ENCODE results near the gene SH3BP5L. TPM values are rescaled to one million over a fixed set of nuclear protein-coding genes. Genes with fewer than 3 reads are reported as not detected.
A peak's percentile ranks its signal among the peaks of the same experiment; 100 is the strongest.

SH3BP5L gene
- total RNA-seq, 4 donors from 2014 or later, result 16.8 to 24.6 (median 21.7) TPM

- WGBS, 2 donors, result 70 to 86% methylated on average over 29 to 53 of the region's 57 CpGs
- H3K4me3 ChIP-seq, result no peak overlapping the region
- DNase-seq (ENCODE audit: low spot score in 2 of 2), result no peak
- no peak overlapping the region for H3K27ac ChIP-seq
- H3K36me3 ChIP-seq, result peaks cover 5 to 60% (median 29%) of the 10 kb centered on the region in 3 donors
- TF ChIP-seq CTCF (IDR thresholded peaks at IDR 0.05) (no peak), POLR2A (IDR thresholded peaks at IDR 0.05) (no peak), EP300 (IDR thresholded peaks at IDR 0.05) (no peak)
- peaks cover 0 to 26% (median 7%) of the 10 kb centered on the region in 4 donors for H3K4me1 ChIP-seq
- no peaks in the 10 kb centered on the region for H3K9me3 ChIP-seq
- H3K27me3 ChIP-seq, result no peaks in the 10 kb centered on the region
These were observed 13.9 kb downstream of the SH3BP5L start for GRCh38 chr1:248811514-248812490.

- WGBS, 2 donors, result 54 to 57% methylated on average over 12 of the region's 12 CpGs
- Histone ChIP-seq H3K4me3 (no peak overlapping the region), H3K36me3 (peaks cover 5 to 52% (median 23%) of the 10 kb centered on the region in 3 donors), H3K27ac (no peak overlapping the region), H3K4me1 (peaks cover 0 to 30% (median 10%) of the 10 kb centered on the region in 4 donors), H3K9me3 (no peaks in the 10 kb centered on the region), H3K27me3 (no peaks in the 10 kb centered on the region)
- no peak for TF ChIP-seq POLR2A (IDR thresholded peaks at IDR 0.05)
- no peak for TF ChIP-seq EP300 (IDR thresholded peaks at IDR 0.05)
- TF ChIP-seq CTCF (IDR thresholded peaks at IDR 0.05), result no peak
- peak in 1 of 2 donors; percentile 32 for DNase-seq (ENCODE audit: low spot score in 2 of 2)
These were observed 14.8 kb downstream of the SH3BP5L start for GRCh38 chr1:248810727-248811513.

- Histone ChIP-seq H3K27me3 (no peaks in the 10 kb centered on the region), H3K4me1 (peaks cover 0 to 30% (median 10%) of the 10 kb centered on the region in 4 donors), H3K9me3 (no peaks in the 10 kb centered on the region), H3K36me3 (peaks cover 5 to 44% (median 17%) of the 10 kb centered on the region in 3 donors), H3K4me3 (no peak overlapping the region), H3K27ac (no peak overlapping the region)
- TF ChIP-seq CTCF (IDR thresholded peaks at IDR 0.05) (no peak), EP300 (IDR thresholded peaks at IDR 0.05) (no peak), POLR2A (IDR thresholded peaks at IDR 0.05) (no peak)
- DNase-seq (ENCODE audit: low spot score in 2 of 2), result no peak
- 68 to 77% methylated on average over 10 of the region's 10 CpGs for WGBS, 2 donors
These were observed 15.6 kb downstream of the SH3BP5L start for GRCh38 chr1:248810000-248810726.

DNA sequence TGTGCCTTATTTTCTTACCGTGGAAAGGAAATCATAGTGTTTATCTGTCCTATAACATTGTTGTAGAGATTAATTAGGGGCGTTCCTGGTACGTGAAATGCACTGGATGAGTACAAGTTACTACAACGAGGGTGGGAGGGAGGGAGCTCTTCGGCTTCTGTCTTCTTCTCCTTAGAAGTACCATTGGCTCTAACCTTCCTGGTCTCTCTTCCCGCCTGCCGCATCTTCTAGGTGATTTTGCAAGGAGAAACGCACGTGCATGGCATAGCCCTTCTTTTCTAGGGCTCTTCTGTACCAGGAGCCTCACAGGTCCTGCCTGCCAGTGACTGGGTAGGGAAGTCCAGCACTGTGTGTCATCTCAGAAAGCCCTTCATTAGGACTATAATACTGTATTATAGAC lies 16.8 kb downstream of the SH3BP5L start:
- no peaks in the 10 kb centered on the region for H3K27me3 ChIP-seq
- H3K4me1 ChIP-seq, result peaks cover 0 to 30% (median 12%) of the 10 kb centered on the region in 4 donors
- peaks cover 2 to 31% (median 7%) of the 10 kb centered on the region in 3 donors for H3K36me3 ChIP-seq
- H3K27ac ChIP-seq, result no peak overlapping the region
- no peaks in the 10 kb centered on the region for H3K9me3 ChIP-seq
- TF ChIP-seq EP300 (IDR thresholded peaks at IDR 0.05) (no peak), POLR2A (IDR thresholded peaks at IDR 0.05) (no peak), CTCF (IDR thresholded peaks at IDR 0.05) (no peak)
- DNase-seq (ENCODE audit: low spot score in 2 of 2), result no peak
- 79 to 81% methylated on average over 9 of the region's 9 CpGs for WGBS, 2 donors
- no peak overlapping the region for H3K4me3 ChIP-seq

Data from tibial nerve (tissue), 4 donors.